Osteoblast (primary cell): Measurements from ENCODE around the gene SH3RF2. TPM values are rescaled to one million over a fixed set of nuclear protein-coding genes. Genes with fewer than 3 reads are reported as not detected.

Experiments used
- DNase-seq: peaks from one replicate; pipeline ENCODE4 v3.0.0; 2011; ENCODE audit warnings: low spot score, mixed read lengths; ENCODE audit not compliant: insufficient read length; ENCODE audit errors: missing footprints
- H2AFZ ChIP-seq: 2 replicates; pipeline ENCODE4 v1.6.0; 2011; ENCODE audit warnings: mild to moderate bottlenecking, low read length
- H3K27ac ChIP-seq: 2 replicates; pipeline ENCODE4 v1.5.1; 2011; ENCODE audit warnings: mild to moderate bottlenecking, low read depth, low read length, moderate library complexity
- H3K27me3 ChIP-seq: 2 replicates; pipeline ENCODE4 v1.6.0; 2012; ENCODE audit warnings: mild to moderate bottlenecking, control low read depth, inconsistent platforms, low read length, moderate library complexity; ENCODE audit not compliant: insufficient read depth
- H3K36me3 ChIP-seq: 2 replicates; pipeline ENCODE4 v1.5.1; 2011; ENCODE audit warnings: mild to moderate bottlenecking, low read length, control low read depth, moderate library complexity; ENCODE audit not compliant: insufficient read depth
- H3K4me1 ChIP-seq: 2 replicates; pipeline ENCODE4 v1.5.1; 2011; ENCODE audit warnings: mild to moderate bottlenecking, low read length, control low read depth, moderate library complexity; ENCODE audit not compliant: insufficient read depth
- H3K4me2 ChIP-seq: 2 replicates; pipeline ENCODE4 v1.6.0; 2011; ENCODE audit warnings: mild to moderate bottlenecking, low read length; ENCODE audit not compliant: insufficient read depth
- H3K4me3 ChIP-seq: fragments of 200-600 bp; sonication (generic); 3 replicates; pipeline ENCODE4 v1.5.1; 2012; ENCODE audit warnings: mild to moderate bottlenecking, low read length, inconsistent platforms; ENCODE audit not compliant: insufficient read depth
- H3K79me2 ChIP-seq: 2 replicates; pipeline ENCODE4 v1.6.0; 2012; ENCODE audit warnings: mild to moderate bottlenecking, low read length, control low read depth, inconsistent platforms; ENCODE audit not compliant: insufficient read depth
- H3K9me3 ChIP-seq: 2 replicates; pipeline ENCODE4 v1.5.1; 2011; ENCODE audit warnings: low read depth, low read length, control low read depth
- H4K20me1 ChIP-seq: 2 replicates; pipeline ENCODE4 v1.6.0; 2012; ENCODE audit warnings: mild to moderate bottlenecking, low read length, control low read depth; ENCODE audit not compliant: insufficient read depth
- CTCF ChIP-seq: IDR thresholded peaks from 2 replicates; pipeline ENCODE4 v1.5.1; 2011; ENCODE audit warnings: mild to moderate bottlenecking, low read depth, low read length, moderate library complexity; ENCODE audit errors: extremely low read depth
- total RNA-seq: library from RNA; depleted of rRNA; stranded (reverse); fragments of >200 nt; gene quantifications from 2 replicates; pipeline ENCODE4 v1.2.3, GENCODE V29; 2012

Gene SH3RF2
- total RNA-seq, 1 donor: 4.0 TPM

- no peak for TF ChIP-seq CTCF
- Histone ChIP-seq H3K4me2 (no peak overlapping the region), H3K27ac (no peak overlapping the region), H3K36me3 (no peaks in the 10 kb centered on the region), H4K20me1 (no peaks in the 10 kb centered on the region), H3K27me3 (no peaks in the 10 kb centered on the region), H3K79me2 (no peaks in the 10 kb centered on the region), H3K9me3 (no peaks in the 10 kb centered on the region), H3K4me1 (no peaks in the 10 kb centered on the region), H3K4me3 (no peak overlapping the region), H2AFZ (no peak overlapping the region)
- DNase-seq: no peak
Observed at GRCh38 chr5:146032911-146033310, 96.5 kb downstream of the SH3RF2 start.

GRCh38 chr5:146034127-146034526 lies 97.7 kb downstream of the SH3RF2 start:
- no peak for TF ChIP-seq CTCF
- no peak overlapping the region for H3K4me2 ChIP-seq
- DNase-seq: no peak

GRCh38 chr5:146034605-146035004 lies 98.2 kb downstream of the SH3RF2 start:
- Histone ChIP-seq H3K4me2 (no peak overlapping the region), H3K4me1 (no peaks in the 10 kb centered on the region), H3K79me2 (no peaks in the 10 kb centered on the region), H3K27ac (no peak overlapping the region), H3K27me3 (peaks cover 2% of the 10 kb centered on the region), H3K9me3 (no peaks in the 10 kb centered on the region), H4K20me1 (no peaks in the 10 kb centered on the region), H3K4me3 (no peak overlapping the region), H3K36me3 (no peaks in the 10 kb centered on the region), H2AFZ (no peak overlapping the region)
- DNase-seq: no peak
- TF ChIP-seq CTCF: no peak

More at GRCh38 chr5:146034127-146034526, 97.7 kb downstream of the SH3RF2 start:
- peaks cover 2% of the 10 kb centered on the region for H3K27me3 ChIP-seq
- H3K36me3 ChIP-seq: no peaks in the 10 kb centered on the region
- H3K79me2 ChIP-seq: no peaks in the 10 kb centered on the region
- no peak overlapping the region for H3K27ac ChIP-seq
- H3K4me1 ChIP-seq: no peaks in the 10 kb centered on the region
- H4K20me1 ChIP-seq: no peaks in the 10 kb centered on the region
- H2AFZ ChIP-seq: no peak overlapping the region
- H3K9me3 ChIP-seq: no peaks in the 10 kb centered on the region
- no peak overlapping the region for H3K4me3 ChIP-seq

- DNase-seq: no peak
- Histone ChIP-seq H2AFZ (no peak overlapping the region), H3K27ac (no peak overlapping the region), H3K9me3 (no peaks in the 10 kb centered on the region), H3K4me2 (no peak overlapping the region), H4K20me1 (no peaks in the 10 kb centered on the region), H3K4me3 (no peak overlapping the region), H3K27me3 (peaks cover 2% of the 10 kb centered on the region), H3K79me2 (no peaks in the 10 kb centered on the region), H3K4me1 (peaks cover 11% of the 10 kb centered on the region), H3K36me3 (no peaks in the 10 kb centered on the region)
- no peak for TF ChIP-seq CTCF
Observed at GRCh38 chr5:146039420-146039819, 103.0 kb downstream of the SH3RF2 start.
